HG02642 (cell line): ENCODE results near the gene TRIM7.

ENCODE experiments used
- ATAC-seq: cut with Tn5 transposase; IDR thresholded peaks from one replicate; pipeline ENCODE4 v1.9.1; 2021; ENCODE audit warnings: mild to moderate bottlenecking; ENCODE audit not compliant: unreplicated experiment, poor library complexity

TRIM7 gene

GRCh38 chr5:181233801-181234454, 28.9 kb upstream of the TRIM7 start:
- ATAC-seq: no peak

GRCh38 chr5:181233088-181233800, 28.2 kb upstream of the TRIM7 start:
- ATAC-seq: no peak

- ATAC-seq: no peak
Observed at GRCh38 chr5:181232593-181232992, 27.6 kb upstream of the TRIM7 start.

GRCh38 chr5:181231432-181231831, 26.4 kb upstream of the TRIM7 start:
- ATAC-seq: no peak

GRCh38 chr5:181230551-181230950, 25.6 kb upstream of the TRIM7 start:
- no peak for ATAC-seq

GRCh38 chr5:181229996-181230395, 25.0 kb upstream of the TRIM7 start:
- no peak for ATAC-seq

GRCh38 chr5:181224390-181225229, 19.6 kb upstream of the TRIM7 start:
- ATAC-seq: no peak

GRCh38 chr5:181223729-181224389, 18.9 kb upstream of the TRIM7 start:
- ATAC-seq: peak; percentile 1

- ATAC-seq: peak; percentile 69
Observed at GRCh38 chr5:181223058-181223728, 18.2 kb upstream of the TRIM7 start, which contains the start of gene TRIM41. TRIM41 (plus strand) TSS chr5:181223281; CDS start chr5:181224000, 719 bp downstream.

GRCh38 chr5:181222630-181223057, 17.6 kb upstream of the TRIM7 start:
- no peak for ATAC-seq

- ATAC-seq: peak; percentile 34
Observed at GRCh38 chr5:181221792-181222629, 17.0 kb upstream of the TRIM7 start.

GRCh38 chr5:181221105-181221791, 16.3 kb upstream of the TRIM7 start:
- no peak for ATAC-seq

GRCh38 chr5:181220178-181220515, 15.2 kb upstream of the TRIM7 start:
- no peak for ATAC-seq

- no peak for ATAC-seq
Observed at GRCh38 chr5:181219262-181220177, 14.5 kb upstream of the TRIM7 start.

- no peak for ATAC-seq
Observed at GRCh38 chr5:181218795-181219124, 13.8 kb upstream of the TRIM7 start.

GRCh38 chr5:181217803-181218062, 12.7 kb upstream of the TRIM7 start:
- ATAC-seq: peak; percentile 18

- peak; percentile 22 for ATAC-seq
Observed at GRCh38 chr5:181217111-181217802, 12.3 kb upstream of the TRIM7 start.
